PFSK-1 (cell line): ENCODE results near the gene OR6B2.

Experiments
- FOXP2 ChIP-seq: optimal IDR thresholded peaks from 2 replicates; pipeline ENCODE3; 2011; ENCODE audit warnings: borderline replicate concordance, control low read depth, inconsistent platforms; ENCODE audit not compliant: insufficient read depth; ENCODE audit errors: extremely low read length, extremely low read depth
- POLR2AphosphoS5 ChIP-seq: IDR thresholded peaks from 2 replicates; pipeline ENCODE4 v1.6.1; 2012; ENCODE audit warnings: low read depth, mild to moderate bottlenecking, control low read depth, low read length, moderate library complexity
- REST ChIP-seq, 2 experiments: IDR thresholded peaks; 2 replicates each; pipeline versions ENCODE4 v1.6.1 to v1.8.0; 2011 to 2012; ENCODE audit warnings: low read depth in 2 of 2, low read length in 2 of 2, control low read depth in 1 of 2, inconsistent platforms in 1 of 2, mild to moderate bottlenecking in 1 of 2, moderate library complexity in 1 of 2; ENCODE audit not compliant: insufficient read depth in 1 of 2
- SIN3A ChIP-seq: IDR thresholded peaks from 2 replicates; pipeline ENCODE4 v1.6.1; 2012; ENCODE audit warnings: mild to moderate bottlenecking, low read length, moderate library complexity, borderline replicate concordance; ENCODE audit not compliant: insufficient read depth
- TAF1 ChIP-seq: IDR thresholded peaks from 2 replicates; pipeline ENCODE4 v1.6.1; 2012; ENCODE audit warnings: low read length, control low read depth, borderline replicate concordance; ENCODE audit not compliant: insufficient read depth

OR6B2 gene

GRCh38 chr2:239985356-239985755 is 44.9 kb downstream of the OR6B2 start:
- TF ChIP-seq POLR2AphosphoS5, result no peak
- no peak for TF ChIP-seq FOXP2
- no peak for TF ChIP-seq REST (IDR thresholded peaks at IDR 0.05; ENCODE audit: insufficient read depth in 1 of 2, low read depth in 2 of 2, low read length in 2 of 2)
- no peak for TF ChIP-seq TAF1

GRCh38 chr2:239984421-239985194 is 45.6 kb downstream of the OR6B2 start:
- TF ChIP-seq TAF1 (no peak), FOXP2 (no peak), SIN3A (no peak), POLR2AphosphoS5 (no peak), REST (IDR thresholded peaks at IDR 0.05; ENCODE audit: insufficient read depth in 1 of 2, low read depth in 2 of 2, low read length in 2 of 2) (no peak)

- TF ChIP-seq REST (IDR thresholded peaks at IDR 0.05; ENCODE audit: insufficient read depth in 1 of 2, low read depth in 2 of 2, low read length in 2 of 2) (no peak), TAF1 (no peak), POLR2AphosphoS5 (no peak), SIN3A (no peak), FOXP2 (no peak)
These were observed 47.0 kb downstream of the OR6B2 start for GRCh38 chr2:239983004-239983778.
